Occipital lobe (tissue), 2 donors: ENCODE measurements around the gene PALM3. TPM values are rescaled to one million over a fixed set of nuclear protein-coding genes. Genes with fewer than 3 reads are reported as not detected.
"Not testable (repeated sequence)": the region's sequence is repeated elsewhere in the genome, so short reads cannot be mapped to it uniquely, and the experiment has no call there.

Experiments used
- DNase-seq: peaks from one replicate; lab custom pipeline; 2025; lab: John Stamatoyannopoulos, UW
- total RNA-seq: library from RNA; depleted of rRNA; stranded (reverse); fragments of >200 nt; gene quantifications from one replicate; pipeline ENCODE4 v1.2.3, GENCODE V29; 2014

The PALM3 gene
- total RNA-seq, 1 donor from 2014 or later, result 3.4 TPM

GRCh38 chr19:14031719-14032480 lies 30.0 kb downstream of the PALM3 start, which contains the start of gene IL27RA:
IL27RA (plus strand) TSS chr19:14031762; CDS start chr19:14031873, 111 bp downstream.
- peak; percentile 14 for DNase-seq

GRCh38 chr19:14030997-14031718 lies 30.7 kb downstream of the PALM3 start:
- no peak for DNase-seq

DNA sequence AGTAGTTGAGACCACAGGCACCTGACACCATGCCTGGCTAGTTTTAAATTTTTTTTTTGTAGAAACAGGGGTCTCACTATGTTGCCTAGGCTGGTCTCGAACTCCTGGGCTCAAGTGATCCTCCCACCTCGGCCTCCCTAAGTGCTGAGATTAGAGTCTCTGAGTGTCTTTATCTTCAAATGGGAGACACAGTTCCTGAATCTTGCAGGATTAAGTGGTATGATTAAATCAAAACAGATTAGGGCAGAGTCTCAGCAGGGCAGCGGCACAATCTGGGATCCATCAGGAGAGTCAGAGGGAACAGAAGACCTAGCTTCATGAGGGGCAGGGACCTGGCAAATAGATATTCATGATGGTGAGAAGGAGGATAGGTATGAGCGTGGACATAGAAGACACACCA lies 33.0 kb downstream of the PALM3 start:
- DNase-seq, result no peak

- no peak for DNase-seq
Measured at GRCh38 chr19:14027856-14028450, 33.9 kb downstream of the PALM3 start, which contains the start of gene RLN3. RLN3 (plus strand) TSS chr19:14028148; CDS start chr19:14028205, 57 bp downstream.

DNA sequence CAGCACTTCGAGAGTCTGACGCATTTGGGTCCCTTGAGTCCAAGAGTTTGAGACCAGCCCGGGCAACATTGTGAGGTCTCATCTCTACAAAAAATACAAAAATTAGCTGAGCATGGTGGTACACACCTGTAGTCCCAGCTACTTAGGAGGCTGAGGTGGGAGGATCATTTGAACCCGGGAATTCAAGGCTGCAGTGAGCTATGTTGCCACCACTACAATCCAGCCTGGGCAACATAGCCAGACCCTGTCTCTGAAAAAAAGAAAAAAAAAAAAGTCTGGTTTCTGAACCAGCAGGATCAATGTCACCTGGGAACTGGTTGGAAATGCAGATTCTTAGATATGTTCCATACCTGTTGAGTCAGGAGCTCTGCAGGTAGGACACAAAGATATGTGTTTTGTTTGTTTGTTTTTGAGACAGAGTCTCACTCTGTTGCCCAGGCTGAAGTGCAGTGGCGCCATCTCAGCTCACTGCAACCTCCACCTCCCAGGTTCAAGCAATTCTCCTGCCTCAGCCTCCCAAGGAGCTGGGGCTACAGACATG lies 35.2 kb downstream of the PALM3 start:
- not testable (repeated sequence) for DNase-seq

DNA sequence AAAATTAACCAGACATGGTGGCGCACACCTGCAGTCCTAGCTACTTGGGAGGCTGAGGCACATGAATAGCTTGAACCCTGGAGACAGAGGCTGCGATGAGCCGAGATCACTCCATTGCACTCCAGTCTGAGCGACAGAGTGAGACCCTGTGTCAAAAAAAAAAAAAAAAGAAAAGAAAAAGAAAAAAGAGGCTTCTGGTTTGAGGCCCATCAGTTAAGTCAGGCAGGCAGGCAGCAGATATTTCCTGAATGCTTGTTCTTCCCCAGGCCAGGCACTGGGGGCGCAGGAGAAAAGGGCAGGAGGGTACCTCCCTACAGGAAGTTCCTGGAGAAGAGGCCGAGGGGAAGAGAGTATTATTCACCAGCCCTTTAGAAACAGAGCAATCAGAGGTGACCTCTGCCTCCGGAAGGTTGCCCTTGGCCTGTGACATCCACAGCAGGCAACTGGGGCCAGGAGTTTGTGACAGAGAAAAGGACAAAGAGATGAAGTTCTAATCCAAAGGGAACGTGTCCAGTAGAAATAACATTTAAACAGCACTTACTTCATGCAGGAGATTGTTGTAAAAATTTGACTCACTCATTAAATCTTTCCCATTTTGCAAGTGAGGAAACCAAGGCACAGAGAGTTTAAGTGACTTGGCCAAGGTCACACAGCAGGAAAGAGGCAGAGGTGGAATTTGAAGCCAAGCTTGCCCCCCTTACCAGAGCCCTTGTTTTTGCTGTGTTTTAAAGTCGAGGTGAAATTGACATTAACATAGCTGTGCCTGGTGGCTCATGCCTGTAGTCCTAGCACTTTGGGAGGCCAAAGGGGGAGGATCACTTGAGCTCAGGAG lies 38.3 kb downstream of the PALM3 start:
- DNase-seq, result no peak

GRCh38 chr19:14022469-14022868 lies 39.4 kb downstream of the PALM3 start:
- DNase-seq, result no peak

DNA sequence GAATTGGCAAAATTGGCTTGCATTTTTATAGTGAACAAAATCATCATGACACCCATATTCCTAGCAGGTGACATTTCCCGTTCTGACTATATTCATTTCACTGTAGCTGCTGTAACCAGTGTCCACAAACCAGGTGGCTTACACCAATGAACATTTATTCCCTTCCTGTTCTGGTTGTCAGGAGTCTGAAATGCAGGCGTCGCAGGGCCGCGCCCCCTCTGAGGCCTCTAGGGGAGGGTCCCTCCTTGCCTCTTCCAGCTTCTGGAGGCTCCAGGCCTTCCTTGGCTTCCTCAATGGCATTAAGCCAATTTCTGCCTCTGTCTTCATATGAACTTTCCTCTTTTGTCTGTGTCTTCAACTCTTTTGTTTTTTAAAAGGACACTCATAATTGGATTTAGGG lies 40.4 kb downstream of the PALM3 start:
- no peak for DNase-seq

- DNase-seq, result not testable (repeated sequence)
Measured at GRCh38 chr19:14019739-14020138, 42.1 kb downstream of the PALM3 start.

GRCh38 chr19:14019100-14019499 lies 42.8 kb downstream of the PALM3 start:
- no peak for DNase-seq

GRCh38 chr19:14015524-14016035 lies 46.3 kb downstream of the PALM3 start:
- DNase-seq, result no peak

GRCh38 chr19:14012378-14012915 lies 49.4 kb downstream of the PALM3 start:
- no peak for DNase-seq

DNA sequence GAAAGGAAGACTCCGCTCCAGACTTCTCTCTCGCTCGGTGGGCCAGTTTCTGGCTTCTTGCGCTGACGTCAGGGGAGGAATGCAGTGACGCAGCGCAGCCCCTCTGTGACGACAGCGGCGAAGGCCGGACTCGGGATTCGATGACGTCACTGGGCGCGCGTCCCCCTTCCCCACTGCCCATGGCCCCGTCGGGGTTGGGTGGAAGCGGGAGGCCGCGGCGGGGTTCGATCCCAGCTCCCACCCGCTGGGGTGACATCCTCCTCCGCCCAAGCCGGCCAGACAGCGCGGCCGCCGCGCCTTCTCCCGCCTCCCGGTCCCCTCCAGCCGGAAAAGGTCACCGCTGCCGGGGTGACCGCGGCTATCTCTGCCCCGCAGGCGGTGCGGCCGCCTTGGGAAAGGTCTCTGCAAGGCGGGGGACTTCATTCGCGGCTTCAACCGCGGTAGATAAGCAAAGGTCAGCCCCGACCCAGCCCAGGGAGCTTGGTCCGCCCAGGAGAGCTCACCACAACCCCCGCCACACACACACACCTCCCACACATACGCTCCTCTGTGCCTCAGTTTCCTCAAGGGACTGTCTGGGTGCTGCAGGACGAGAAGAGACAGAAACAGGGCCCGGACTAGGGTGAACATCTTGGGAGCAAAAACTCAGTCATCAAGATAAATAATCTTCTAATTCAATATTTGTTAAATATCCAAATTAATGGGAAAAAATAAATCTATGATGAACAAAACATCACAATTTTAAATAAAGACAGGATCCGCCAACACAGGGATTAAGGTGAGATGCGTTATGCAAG lies 54.9 kb downstream of the PALM3 start:
- DNase-seq, result no peak

- DNase-seq, result peak; percentile 98
Measured at GRCh38 chr19:14006085-14006765, 55.7 kb downstream of the PALM3 start, which contains the start of gene RFX1. RFX1 (minus strand) TSS chr19:14006320; CDS start chr19:13993843, 12,477 bp downstream.

DNA sequence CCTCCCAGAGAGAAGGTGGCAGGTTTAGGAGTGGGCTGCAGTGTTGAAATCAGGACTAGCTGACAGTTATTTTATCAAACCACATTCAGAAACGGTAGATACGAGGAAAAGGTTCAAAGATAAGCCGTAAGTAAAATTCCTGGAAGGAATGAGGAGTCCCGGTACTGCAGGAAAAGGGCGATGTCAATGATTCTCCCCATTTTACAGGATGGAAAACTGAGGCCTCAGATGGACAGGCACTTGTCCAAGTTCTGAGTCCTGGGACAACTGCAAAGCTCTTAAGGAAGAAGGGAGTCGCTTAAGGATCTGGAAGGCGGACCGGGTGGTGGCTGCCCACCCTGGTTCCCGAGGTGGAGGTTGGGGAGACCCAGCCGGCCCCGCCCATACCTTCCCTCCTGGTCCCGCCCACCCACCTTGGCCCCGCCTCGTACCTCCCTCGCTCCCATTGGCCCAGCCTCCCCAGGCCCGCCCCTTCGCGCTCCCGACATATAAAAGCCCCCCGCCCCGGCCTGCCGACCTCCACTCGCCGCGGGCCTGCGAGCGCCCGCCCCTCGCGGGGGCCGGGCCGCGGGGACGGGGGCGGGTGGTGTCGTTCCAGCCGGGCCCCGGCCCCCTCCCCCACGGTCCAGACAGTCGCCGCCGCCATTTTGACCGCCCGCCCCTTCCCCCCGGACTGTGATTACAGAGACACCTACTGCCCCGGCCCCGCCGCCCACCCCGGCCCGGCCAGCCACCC lies 56.4 kb downstream of the PALM3 start:
- DNase-seq, result peak; percentile 73

- peak; percentile 33 for DNase-seq
Measured at GRCh38 chr19:14004619-14005348, 57.1 kb downstream of the PALM3 start.
